ENCODE data around the gene RASSF8.

The RASSF8 gene

DNA sequence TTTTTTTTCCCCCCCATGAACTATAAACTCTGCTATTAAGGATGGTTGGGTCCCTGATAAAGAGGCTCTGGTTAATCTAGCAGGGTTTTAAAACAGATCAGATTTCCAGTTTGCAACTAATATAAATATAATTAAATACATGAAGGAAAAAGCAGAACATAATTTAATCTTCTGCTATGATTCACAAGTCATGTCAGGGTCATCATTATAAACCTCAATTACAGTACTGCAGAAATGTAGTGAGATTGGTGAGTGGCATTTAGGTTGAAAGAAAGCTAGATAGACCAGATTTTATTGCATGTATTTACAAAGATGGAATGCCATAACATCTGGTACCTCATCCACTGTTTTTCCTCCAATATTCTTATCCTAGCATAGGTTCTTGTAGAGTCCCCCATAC, 14.5 kb upstream of the RASSF8 start:
- Mint-ChIP-seq H3K9me3 (no peaks in the 10 kb centered on the region), H3K27ac (no peak overlapping the region), H3K4me3 (no peak overlapping the region), H3K27me3 (no peaks in the 10 kb centered on the region), H3K36me3 (no peaks in the 10 kb centered on the region), H3K4me1 (peaks cover 0 to 10% of the 10 kb centered on the region in 2 donors)
- DNase-seq (no peak), ATAC-seq (replicated peaks) (no peak)

DNA sequence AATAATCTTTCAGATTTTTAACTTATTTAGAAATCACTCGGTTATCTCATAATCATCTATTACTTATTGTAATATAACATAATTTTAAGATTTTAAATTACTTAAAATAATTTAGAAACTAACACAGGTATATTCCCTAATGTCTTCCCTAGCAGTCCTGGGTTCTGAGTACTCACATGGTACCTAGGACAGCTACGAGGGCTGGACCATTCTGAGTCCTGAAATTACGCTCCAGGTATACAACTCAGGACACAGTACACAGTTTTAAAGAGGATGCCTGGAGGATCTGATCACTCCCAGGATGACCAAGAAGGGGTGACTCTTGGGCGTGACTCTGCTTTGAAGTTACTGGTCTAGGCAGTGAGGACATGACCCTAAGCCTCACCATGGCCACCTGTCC, 9.1 kb upstream of the RASSF8 start:
- Mint-ChIP-seq H3K36me3 (no peaks in the 10 kb centered on the region), H3K27ac (no peak overlapping the region), H3K4me1 (no peaks in the 10 kb centered on the region), H3K4me3 (no peak overlapping the region), H3K27me3 (no peaks in the 10 kb centered on the region), H3K9me3 (peaks cover 0 to 2% of the 10 kb centered on the region in 2 donors)
- ATAC-seq (replicated peaks) (no peak), DNase-seq (no peak)

DNA sequence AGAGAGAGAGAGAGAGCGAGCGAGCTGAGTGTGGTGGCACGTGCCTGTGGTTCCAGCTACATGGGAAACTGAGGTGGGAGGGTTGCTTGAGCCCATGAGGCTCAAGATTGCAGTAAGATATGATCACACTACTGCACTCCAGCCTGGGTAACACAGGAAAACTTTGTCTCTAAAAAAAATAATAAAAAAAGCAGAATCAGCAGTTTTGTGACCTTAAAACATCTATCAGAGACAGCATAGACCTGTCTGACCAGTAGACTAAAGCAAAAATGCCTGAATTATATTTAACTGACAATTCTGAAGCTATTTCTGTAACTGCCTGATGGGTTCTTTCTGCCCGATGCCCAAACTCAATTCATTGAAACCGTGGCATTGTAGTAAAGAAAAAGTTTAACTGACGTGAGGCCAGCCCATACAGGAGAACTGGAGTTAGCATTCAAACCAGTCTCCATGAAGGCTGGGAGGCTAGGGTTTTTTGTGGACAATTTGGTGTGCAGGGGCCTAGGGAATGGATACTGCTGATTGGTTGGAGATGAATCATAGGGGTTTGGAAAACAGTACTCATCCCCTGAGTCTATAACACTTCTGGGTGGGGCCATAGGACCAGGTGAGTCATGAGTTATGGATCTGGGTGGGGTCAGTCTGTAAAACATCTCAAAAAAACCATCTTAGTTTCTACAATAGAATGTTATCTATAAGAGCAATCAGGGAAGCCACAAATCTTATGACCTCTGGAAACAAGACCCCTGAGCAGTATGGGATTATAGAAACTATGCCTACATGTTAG, 8.0 kb upstream of the RASSF8 start:
- Mint-ChIP-seq H3K36me3 (no peaks in the 10 kb centered on the region), H3K9me3 (peaks cover 0 to 2% of the 10 kb centered on the region in 2 donors), H3K27ac (no peak overlapping the region), H3K27me3 (no peaks in the 10 kb centered on the region), H3K4me3 (no peak overlapping the region), H3K4me1 (no peaks in the 10 kb centered on the region)
- ATAC-seq (replicated peaks) (no peak), DNase-seq (no peak)

- no peaks in the 10 kb centered on the region for H3K9me3 Mint-ChIP-seq
- peak overlapping the region; percentile 75 to 76 for H3K4me3 Mint-ChIP-seq
- peaks cover 45 to 53% of the 10 kb centered on the region in 2 donors for H3K27me3 Mint-ChIP-seq
- ATAC-seq (replicated peaks) (peak; percentile 16 to 17), DNase-seq (no peak)
- no peaks in the 10 kb centered on the region for H3K36me3 Mint-ChIP-seq
- no peak overlapping the region for H3K27ac Mint-ChIP-seq
- peaks cover 9 to 23% of the 10 kb centered on the region in 2 donors for H3K4me1 Mint-ChIP-seq
Observed at GRCh38 chr12:25957793-25958427, 572 bp upstream of the RASSF8 start.

- peak overlapping the region; percentile 84 to 88 for H3K4me3 Mint-ChIP-seq
- H3K4me1 Mint-ChIP-seq, result peaks cover 9 to 23% of the 10 kb centered on the region in 2 donors
- peak overlapping the region; percentile 85 for H3K27ac Mint-ChIP-seq
- no peaks in the 10 kb centered on the region for H3K9me3 Mint-ChIP-seq
- peaks cover 54 to 60% of the 10 kb centered on the region in 2 donors for H3K27me3 Mint-ChIP-seq
- peak; percentile 17 for DNase-seq
- ATAC-seq (replicated peaks), result peak; percentile 25 to 33
- no peaks in the 10 kb centered on the region for H3K36me3 Mint-ChIP-seq
Observed at GRCh38 chr12:25959071-25959961, 834 bp downstream of the RASSF8 start.

DNA sequence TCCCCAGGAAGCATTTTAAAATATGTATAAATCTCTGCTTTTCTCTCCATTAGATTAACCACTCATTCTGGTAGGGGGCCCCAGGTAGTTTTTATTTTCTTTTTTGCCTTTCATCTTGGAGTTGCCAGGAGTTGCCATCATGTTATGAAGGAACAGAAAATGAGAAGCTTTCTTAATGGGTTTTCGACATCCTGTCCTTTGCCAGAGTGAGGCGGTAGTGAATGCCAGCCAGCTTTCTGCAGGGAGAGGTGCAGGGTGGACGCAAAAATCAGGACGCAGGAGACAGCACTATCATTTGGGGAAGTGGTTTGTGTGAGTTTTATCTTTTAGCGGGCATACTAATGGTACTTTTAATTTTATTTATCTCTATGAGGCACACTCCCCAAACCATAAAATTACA, 1.7 kb downstream of the RASSF8 start:
- H3K27ac Mint-ChIP-seq, result no peak overlapping the region
- H3K9me3 Mint-ChIP-seq, result no peaks in the 10 kb centered on the region
- H3K4me1 Mint-ChIP-seq, result peaks cover 9 to 23% of the 10 kb centered on the region in 2 donors
- H3K36me3 Mint-ChIP-seq, result no peaks in the 10 kb centered on the region
- no peak for ATAC-seq (replicated peaks)
- DNase-seq, result no peak
- H3K4me3 Mint-ChIP-seq, result peak overlapping the region; percentile 59 to 88
- peaks cover 54 to 63% of the 10 kb centered on the region in 2 donors for H3K27me3 Mint-ChIP-seq

- ATAC-seq (replicated peaks) (no peak), DNase-seq (no peak)
- Mint-ChIP-seq H3K4me3 (no peak overlapping the region), H3K27me3 (peaks cover 59 to 69% of the 10 kb centered on the region in 2 donors), H3K27ac (no peak overlapping the region), H3K9me3 (no peaks in the 10 kb centered on the region), H3K36me3 (no peaks in the 10 kb centered on the region), H3K4me1 (peaks cover 9 to 23% of the 10 kb centered on the region in 2 donors)
Observed at GRCh38 chr12:25960961-25961360, 2.5 kb downstream of the RASSF8 start.

DNA sequence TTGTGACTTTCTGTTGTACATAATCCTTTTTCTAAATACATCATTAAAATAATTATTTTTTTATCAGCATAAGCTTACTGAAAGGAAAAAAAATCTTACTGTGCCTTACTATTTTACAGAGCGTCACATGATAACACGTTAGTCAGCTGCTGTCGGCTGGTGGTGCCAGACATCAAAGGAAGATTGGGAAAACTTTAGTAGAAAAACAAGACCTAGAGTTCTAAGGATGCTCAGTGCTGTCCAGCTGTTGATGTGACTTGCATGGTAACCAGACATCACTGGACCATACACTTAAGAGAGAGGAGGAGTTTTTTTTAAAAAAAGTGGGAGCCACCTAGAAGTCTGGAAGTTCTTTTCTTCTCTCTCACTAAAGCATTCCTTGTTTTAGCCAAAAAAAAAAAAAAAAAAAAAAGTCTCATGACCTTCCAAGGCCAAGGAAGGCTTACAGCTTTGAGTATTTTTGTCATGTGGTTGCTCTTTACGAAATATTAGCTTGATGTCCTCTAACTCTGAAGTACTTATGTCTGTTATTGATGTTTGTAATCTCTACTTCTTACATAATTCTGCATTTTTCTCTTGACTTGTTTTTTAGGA, 4.5 kb downstream of the RASSF8 start:
- no peak for ATAC-seq (replicated peaks)
- no peak overlapping the region for H3K27ac Mint-ChIP-seq
- H3K4me3 Mint-ChIP-seq, result no peak overlapping the region
- H3K9me3 Mint-ChIP-seq, result no peaks in the 10 kb centered on the region
- peaks cover 6 to 18% of the 10 kb centered on the region in 2 donors for H3K4me1 Mint-ChIP-seq
- no peaks in the 10 kb centered on the region for H3K36me3 Mint-ChIP-seq
- DNase-seq, result no peak
- peaks cover 54 to 62% of the 10 kb centered on the region in 2 donors for H3K27me3 Mint-ChIP-seq

DNA sequence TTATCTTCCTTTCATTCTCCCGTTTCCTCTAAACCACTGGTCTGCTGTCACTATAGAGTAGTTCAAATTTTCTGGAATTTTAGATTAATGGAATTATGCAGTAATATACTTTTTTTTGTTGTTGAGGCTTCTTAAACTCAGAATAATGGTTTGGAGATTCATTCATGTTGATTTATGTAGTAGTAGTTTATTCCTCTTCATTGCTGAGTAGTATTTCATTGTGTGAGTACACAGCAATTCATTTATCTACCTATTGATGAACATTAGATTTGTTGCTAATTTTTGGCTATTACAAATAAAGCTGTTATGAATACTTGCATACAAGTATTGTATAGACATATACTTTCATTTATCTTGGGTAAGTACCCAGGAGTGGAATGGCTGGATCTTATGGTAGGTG, 7.2 kb downstream of the RASSF8 start:
- Mint-ChIP-seq H3K4me1 (peaks cover 0 to 1% of the 10 kb centered on the region in 2 donors), H3K27ac (no peak overlapping the region)

GRCh38 chr12:25970082-25970481, 11.6 kb downstream of the RASSF8 start:
- H3K36me3 Mint-ChIP-seq, result no peaks in the 10 kb centered on the region
- H3K27me3 Mint-ChIP-seq, result peaks cover 31 to 35% of the 10 kb centered on the region in 2 donors
- H3K4me3 Mint-ChIP-seq, result no peak overlapping the region
- ATAC-seq (replicated peaks) (no peak), DNase-seq (no peak)
- peaks cover 0 to 6% of the 10 kb centered on the region in 2 donors for H3K4me1 Mint-ChIP-seq
- H3K9me3 Mint-ChIP-seq, result no peaks in the 10 kb centered on the region
- H3K27ac Mint-ChIP-seq, result no peak overlapping the region

More for the DNA sequence above, 7.2 kb downstream of the RASSF8 start:
- Mint-ChIP-seq H3K27me3 (peaks cover 56 to 58% of the 10 kb centered on the region in 2 donors), H3K36me3 (no peaks in the 10 kb centered on the region), H3K4me3 (no peak overlapping the region), H3K9me3 (no peaks in the 10 kb centered on the region)
- DNase-seq (no peak), ATAC-seq (replicated peaks) (no peak)

DNA sequence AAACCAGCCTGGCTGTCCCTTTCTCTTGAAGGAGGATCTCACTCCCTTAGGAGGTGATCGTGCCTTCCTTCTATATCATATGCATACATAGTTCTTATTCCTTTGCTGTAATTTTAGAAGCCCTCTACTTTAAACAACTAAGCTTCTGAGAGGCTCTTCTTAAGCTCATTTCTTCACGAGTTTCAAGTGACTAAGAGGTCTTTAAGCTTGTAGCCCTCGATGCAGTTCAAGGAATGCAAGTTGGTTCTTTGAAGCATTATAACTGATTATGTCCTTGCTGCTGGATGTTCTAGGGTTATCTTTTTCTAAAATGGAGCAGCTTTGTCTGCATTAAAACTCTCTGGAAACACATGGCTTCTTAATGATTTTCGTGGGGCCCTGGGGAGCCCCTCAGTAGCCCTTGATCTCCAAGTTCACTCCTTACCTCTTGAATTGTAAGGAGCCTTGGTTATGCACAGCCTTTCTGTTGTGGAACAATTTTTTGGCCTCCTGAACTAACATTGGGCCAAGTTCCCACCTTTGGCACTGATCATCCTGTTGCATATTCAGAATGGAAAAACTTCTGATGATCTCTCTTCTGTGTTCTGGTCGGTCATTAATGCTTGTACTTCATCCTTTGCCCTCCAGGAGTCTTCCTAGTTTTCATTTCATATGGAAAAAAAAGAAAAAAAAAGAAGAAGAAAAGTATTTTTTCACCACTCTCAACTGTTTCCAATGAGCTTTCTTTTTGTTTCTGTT, 12.6 kb downstream of the RASSF8 start:
- no peaks in the 10 kb centered on the region for H3K36me3 Mint-ChIP-seq
- no peaks in the 10 kb centered on the region for H3K9me3 Mint-ChIP-seq
- no peak overlapping the region for H3K4me3 Mint-ChIP-seq
- peaks cover 0 to 6% of the 10 kb centered on the region in 2 donors for H3K4me1 Mint-ChIP-seq
- H3K27ac Mint-ChIP-seq, result no peak overlapping the region
- no peak for DNase-seq
- H3K27me3 Mint-ChIP-seq, result peaks cover 23 to 33% of the 10 kb centered on the region in 2 donors
- ATAC-seq (replicated peaks), result no peak

- peaks cover 23 to 35% of the 10 kb centered on the region in 2 donors for H3K27me3 Mint-ChIP-seq
Observed at GRCh38 chr12:25971654-25972041, 13.2 kb downstream of the RASSF8 start.

DNA sequence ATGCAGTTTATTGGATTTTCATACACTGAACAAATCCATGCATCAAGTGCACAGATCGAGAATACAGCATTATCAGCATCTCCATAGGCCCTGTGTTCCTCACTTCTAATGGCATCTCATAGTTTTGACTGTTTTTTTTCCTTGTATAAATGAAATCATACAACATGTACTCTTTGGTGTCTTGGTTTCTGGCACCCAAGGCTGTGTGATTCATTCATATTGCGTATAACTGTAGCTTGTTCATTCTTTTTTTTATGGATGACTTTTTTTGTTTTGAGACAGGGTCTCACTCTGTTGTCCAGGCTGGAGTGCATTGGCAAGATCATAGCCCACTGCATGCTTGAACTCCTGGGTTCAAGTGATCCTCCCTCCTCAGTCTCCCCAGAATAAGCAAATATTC, 14.3 kb downstream of the RASSF8 start:
- ATAC-seq (replicated peaks) (no peak), DNase-seq (no peak)
- H3K9me3 Mint-ChIP-seq, result no peaks in the 10 kb centered on the region
- no peak overlapping the region for H3K4me3 Mint-ChIP-seq
- H3K4me1 Mint-ChIP-seq, result peaks cover 0 to 6% of the 10 kb centered on the region in 2 donors
- peaks cover 18 to 31% of the 10 kb centered on the region in 2 donors for H3K27me3 Mint-ChIP-seq
- no peaks in the 10 kb centered on the region for H3K36me3 Mint-ChIP-seq
- no peak overlapping the region for H3K27ac Mint-ChIP-seq

More at GRCh38 chr12:25971654-25972041, 13.2 kb downstream of the RASSF8 start:
- Mint-ChIP-seq H3K4me3 (no peak overlapping the region), H3K36me3 (no peaks in the 10 kb centered on the region), H3K27ac (no peak overlapping the region), H3K4me1 (peaks cover 0 to 6% of the 10 kb centered on the region in 2 donors), H3K9me3 (no peaks in the 10 kb centered on the region)
- no peak for ATAC-seq (replicated peaks)
- no peak for DNase-seq

Measured in stimulated activated naive B cell treated with anti-CD40 and anti-IgM and Interleukin-4, amounts not matched to agents 10 μg/mL and 1 μg/mL and 100 μg/mL, for 72 hours (primary cell).